GM18873 (cell line): ENCODE results near the gene TOE1.

Source experiments
- ATAC-seq: cut with Tn5 transposase; IDR thresholded peaks from one replicate; pipeline ENCODE4 v1.9.1; 2021; ENCODE audit warnings: mild to moderate bottlenecking, moderate library complexity, moderate number of reproducible peaks; ENCODE audit not compliant: unreplicated experiment, low FRiP score

TOE1 gene

DNA sequence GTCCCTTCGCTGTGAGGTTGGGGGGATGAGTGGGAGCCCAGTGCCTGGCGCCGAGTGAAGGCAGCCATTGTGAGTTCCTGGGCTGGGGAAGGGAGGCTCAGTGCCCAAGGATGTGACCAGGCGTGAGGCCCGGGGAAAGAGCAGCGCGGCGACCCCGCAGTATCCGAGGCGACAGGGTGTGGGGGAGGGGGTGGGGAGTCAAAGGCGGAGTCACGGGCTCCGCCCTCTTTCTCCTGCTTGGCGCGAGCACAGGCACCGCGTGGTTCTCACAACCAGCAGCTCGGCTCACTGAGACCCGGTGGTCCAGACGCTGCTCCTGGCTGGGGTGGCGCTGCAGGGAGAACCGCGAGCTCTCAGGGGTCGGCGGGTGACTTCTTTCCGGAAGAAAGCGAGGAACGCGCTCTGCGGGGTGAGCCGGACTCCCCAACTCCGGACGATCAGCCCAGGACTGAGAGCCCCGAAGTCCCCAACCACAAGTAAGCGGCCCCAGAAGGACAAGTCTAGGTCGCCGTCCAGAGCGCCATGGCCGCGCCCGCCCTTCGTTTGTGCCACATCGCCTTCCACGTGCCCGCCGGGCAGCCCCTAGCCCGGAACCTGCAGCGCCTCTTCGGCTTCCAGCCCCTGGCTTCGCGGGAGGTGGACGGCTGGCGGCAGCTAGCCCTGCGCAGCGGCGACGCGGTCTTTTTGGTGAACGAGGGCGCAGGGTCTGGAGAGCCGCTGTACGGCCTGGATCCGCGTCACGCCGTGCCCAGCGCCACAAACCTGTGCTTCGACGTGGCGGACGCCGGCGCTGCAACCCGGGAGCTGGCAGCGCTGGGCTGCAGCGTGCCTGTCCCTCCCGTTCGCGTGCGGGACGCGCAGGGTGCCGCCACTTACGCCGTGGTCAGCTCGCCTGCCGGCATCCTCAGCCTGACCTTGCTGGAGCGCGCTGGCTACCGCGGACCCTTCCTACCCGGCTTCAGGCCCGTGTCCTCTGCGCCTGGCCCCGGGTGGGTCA lies 13.0 kb upstream of the TOE1 start, which contains the start of gene HPDL:
Gene HPDL, plus strand, starts transcription at position 269 of the 997 bp plus-strand sequence. Its CDS starts 254 bp downstream, at position 523.
- no peak for ATAC-seq

DNA sequence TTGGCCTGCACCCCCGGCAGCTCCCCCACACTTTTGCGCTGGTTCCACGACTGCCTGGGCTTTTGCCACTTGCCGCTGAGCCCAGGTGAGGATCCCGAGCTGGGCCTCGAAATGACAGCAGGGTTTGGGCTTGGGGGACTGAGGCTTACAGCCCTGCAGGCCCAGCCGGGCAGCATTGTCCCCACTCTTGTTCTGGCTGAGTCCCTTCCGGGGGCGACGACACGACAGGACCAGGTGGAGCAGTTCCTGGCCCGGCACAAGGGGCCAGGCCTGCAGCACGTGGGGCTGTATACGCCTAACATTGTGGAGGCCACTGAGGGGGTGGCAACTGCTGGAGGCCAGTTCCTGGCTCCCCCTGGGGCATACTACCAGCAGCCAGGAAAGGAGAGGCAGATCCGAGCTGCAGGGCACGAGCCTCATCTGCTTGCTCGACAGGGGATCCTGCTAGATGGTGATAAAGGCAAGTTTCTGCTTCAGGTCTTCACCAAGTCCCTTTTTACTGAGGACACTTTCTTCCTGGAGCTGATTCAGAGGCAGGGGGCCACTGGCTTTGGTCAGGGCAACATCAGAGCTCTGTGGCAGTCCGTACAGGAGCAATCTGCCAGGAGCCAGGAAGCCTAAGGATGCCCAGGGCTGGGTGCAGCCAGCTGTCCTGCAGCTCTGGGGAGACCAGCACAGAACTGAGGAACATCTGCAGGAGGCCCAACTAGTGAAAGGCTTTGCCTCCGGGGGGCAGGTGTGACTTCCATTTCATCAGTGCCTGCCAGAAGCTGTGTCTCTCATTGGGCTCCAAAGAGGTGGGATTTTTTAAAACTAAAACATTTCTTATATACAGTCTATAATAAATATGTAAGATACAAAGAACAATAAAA lies 12.1 kb upstream of the TOE1 start:
- no peak for ATAC-seq

DNA sequence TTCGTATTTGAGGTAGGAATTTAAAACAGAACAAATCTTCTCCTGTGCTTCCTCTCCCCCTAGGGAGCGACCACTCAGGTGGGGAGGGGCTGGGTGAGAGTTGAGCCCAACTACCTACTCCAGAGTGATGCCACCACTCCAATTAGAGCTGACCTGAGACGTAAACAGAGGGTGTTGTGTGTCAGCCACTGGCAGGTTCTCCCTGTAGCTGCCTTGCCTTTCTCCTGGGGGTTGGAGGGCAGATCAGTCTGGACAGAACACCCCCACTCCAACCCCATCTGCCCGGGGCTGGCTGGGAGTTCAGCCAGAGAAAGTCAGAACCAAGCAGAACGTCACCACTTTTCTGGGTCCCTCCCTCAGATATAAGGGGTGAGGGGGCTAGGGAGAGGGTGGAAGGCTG lies 11.3 kb upstream of the TOE1 start:
- ATAC-seq = no peak

DNA sequence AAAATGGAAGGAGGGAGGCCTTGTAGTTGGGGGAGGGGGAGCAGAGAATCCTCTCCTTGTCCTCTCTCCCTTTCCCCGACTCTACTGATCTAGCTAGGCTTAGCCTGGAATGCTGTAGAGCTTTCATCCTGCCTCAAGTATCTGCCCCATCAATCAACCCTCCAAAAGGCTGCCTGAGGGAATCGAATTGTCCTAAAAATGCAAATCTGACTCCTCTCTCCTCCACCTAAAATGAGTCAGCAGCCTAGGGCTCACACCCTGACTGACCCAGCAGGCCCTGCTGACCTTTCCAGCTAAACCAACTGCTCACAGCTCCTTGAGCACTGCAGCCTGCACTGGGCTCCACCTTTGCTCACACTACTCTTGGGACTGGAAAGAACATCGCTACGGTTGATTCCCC lies 10.5 kb upstream of the TOE1 start:
- no peak for ATAC-seq

DNA sequence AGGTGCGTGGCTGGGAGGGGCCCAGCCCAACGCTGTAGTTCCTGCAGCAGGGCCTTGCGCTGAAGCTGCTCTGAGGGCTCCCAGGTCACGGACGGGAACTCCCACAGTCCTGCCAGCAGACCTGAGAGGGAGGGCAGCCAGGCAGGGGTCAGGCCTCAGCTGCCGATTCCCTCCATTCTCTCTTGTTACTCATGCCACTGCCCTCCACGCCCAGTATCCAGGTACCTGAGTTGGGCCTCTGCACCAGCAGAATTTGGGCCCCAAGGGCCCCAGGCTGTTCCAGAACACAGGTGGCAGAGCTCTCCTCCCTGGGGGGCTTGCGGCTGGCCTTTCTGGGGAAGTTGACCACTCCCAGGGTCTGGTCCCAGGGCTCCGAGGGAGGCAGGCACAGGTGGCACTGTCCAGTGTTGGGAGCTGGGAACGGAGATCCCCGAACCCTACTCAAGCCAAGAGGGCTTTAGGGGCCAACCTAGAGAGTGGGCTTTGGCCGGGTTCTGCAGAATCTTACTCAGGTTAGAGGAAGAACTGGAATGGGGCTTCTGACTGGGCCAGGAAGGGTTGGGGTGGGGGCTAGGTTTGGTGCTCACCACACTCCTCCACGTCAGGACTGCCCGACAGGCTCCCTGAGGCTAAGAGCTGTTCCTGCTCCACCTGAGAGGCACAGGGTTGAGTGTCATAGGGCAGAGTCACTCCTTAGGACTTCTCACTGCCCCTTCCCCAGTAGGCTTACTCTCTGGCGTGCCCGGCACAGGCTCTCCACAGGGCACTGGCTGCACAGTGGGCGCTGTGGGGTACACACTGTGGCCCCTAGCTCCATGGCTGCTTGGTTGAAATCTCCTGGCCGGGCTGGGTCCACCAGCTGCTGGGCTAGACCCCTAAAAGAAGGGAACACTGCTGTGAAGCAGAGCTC lies 8.3 kb upstream of the TOE1 start:
- ATAC-seq = no peak

DNA sequence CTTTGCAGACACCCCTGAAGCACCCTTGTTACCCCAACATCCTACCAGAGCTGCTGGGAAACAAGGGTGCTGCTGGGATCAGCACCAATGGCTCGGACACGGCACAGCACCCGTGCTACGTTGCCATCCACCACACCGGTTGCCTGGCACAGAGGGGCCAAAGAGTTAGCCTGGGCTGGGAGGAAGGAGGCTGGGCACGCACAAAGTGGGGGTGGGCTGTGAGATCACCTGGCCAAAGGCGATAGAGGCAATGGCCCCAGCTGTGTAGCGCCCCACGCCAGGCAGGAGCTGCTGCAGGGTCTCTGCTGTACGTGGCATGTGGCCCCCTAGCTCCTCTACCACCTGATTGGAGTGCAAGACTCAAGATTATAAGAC lies 7.6 kb upstream of the TOE1 start:
- ATAC-seq = no peak

DNA sequence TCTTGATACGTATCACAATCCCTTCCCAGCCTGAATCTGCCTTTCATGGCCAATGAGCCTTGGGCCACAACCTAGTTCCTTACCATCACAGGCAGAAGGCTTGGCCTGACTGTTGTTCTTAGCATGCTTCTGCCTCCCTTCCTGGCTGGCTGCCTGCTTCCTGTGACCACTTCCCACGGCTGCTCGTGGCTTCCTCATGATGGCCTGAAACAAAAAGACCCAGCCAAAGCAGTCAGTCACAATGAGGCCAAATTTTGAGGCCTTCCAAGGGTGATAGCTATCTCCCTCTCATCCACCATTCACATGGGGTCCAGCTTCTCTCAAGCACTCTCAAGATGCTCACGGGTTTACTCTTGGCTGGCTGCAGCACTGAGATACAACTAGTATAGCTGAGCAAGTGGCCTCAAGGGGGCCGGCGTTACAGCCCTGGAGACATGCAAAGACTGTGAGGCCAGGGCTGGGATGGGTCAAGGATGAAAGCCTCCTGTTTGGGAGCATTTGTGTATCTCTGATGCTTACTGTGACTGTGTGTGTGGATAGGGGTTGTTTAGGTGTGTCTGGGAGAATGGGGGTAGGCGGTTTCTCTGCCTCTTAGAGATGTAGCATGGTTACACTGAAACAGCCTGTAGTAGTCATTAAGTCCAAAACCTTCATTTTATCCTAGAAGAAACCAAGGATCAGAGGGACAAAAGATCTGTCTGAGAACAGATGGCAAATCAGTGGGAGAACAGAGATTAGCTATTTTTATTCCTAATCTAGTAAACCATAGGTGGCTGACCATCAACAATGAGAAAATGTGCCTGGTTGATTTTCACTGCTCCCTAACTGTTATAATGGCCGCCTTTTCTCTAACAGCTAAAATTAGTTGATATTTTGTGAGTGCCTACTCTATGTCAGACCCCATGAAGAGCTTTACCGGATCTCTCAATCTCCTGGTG lies 5.4 kb upstream of the TOE1 start:
- no peak for ATAC-seq

DNA sequence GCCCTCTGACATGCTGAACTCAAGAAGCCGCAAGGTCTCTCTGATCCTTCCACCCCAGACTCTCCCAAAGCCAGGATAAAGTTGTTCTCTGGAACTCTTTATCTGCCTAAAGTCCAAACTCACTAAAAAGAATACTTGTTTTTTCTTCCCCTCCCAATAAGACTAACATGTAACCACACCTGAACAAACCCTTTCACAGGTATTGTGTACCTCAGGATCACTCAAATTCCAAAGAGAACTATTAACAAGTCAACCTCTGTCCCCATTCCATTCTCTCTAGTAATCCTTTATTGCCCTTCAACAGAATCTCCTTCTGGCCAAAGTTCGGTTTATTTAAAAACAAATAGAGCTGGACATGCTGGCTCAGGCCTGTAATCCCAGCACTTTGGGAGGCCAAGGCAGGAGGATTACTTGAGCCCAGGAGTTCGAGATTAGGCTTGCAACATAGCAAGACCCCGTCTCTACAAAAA lies 4.1 kb upstream of the TOE1 start:
- no peak for ATAC-seq

DNA sequence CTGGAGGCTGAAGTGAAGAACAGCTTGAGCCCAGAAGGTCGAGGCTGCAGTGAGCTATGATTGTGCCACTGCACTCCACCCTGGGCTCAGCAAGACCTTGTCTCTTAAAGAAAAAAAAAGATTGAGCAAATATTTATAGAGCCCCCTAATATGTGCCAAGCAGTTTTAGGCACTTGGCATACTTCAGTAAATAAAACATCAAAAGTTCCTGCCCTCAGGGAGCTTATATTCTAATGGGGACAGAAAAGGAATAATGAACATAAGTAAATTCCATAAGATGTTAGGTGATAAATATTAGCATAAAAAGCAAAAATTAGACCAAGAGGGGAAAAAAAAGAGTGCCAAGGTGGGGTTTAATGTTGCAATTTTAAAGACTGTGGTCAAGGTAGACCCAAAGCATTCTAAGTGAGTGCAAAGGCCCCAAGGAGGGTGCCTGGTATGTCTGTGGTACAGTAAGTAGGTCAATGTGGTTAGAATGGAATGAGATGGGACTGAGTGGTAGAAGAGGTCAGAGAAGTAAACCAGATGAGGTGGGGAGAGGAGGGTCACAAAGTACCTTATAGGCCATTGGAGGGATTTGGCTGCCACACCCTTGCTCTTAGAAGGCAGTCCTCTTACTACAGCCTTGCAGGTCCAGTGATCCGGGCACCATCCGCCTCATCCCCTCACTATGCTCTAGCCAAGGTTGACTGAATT lies 2.2 kb upstream of the TOE1 start:
- ATAC-seq = no peak

DNA sequence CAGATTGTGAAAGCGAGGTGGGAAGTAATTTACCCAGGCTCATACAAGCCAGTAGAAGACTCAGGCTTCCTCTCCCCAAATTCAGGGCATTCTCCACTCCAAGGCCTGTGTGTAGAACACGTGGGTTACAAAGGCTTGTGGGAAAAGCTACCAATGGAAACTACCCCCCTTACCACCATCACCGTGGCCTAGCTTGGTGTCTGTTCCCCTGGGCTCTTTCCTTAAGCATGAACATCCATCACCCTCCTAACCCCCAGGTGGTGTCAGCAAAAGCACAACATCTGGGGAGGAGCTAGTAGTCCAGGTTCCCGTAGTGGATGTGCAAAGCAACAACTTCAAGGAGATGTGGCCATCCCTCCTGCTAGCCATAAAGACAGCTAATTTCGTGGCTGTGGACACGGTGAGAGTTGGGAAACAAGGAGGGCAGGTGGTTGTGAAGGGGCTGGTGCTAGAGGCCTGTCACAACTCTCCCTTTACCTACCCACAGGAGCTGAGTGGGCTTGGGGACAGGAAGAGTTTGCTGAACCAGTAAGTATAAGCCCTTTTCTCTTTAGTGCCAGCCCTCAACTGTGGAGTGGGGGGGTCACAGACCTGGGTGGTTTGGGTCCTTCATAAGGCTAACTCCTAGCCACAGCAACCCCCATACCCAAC lies 971 bp downstream of the TOE1 start:
- no peak for ATAC-seq

DNA sequence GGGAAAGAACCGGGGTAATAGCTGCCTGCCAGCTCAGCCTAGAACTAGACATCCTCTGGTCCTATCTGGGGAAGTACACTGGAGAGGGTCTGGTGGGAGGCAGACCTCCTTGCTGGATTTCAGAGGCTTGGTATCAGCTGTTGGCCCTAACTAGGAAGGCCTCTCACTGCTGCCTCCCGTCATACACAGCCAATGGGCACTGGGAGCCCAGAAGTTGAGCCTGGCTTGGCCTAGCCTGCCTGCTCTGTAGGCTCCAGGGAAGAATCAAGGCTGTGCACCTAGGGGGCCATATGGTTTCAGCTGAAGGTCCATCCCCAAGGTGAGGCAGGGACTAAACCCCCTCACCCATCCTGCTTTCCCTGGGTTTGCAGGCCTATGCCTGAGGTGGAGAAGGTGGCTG lies 4.5 kb downstream of the TOE1 start:
- no peak for ATAC-seq

DNA sequence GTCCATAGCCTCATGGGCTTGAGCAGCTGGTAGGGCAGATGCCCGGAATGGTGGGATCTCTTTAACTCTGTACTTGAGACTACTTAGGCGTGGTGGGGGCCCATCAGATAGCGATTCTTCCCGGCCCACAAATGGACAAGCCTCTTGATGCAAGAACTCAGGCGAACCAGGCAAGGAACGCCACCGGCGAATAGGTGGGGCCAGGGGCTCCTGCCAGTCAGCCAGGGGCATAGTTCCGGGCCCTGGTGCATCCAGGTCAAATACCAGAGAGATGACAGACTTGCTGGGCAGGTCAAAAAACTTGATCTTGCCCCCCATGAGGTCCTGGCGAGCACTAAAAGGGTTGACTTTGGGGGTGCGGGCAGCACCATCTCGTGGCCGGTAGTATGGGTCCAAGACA lies 5.0 kb downstream of the TOE1 start:
- ATAC-seq = no peak

DNA sequence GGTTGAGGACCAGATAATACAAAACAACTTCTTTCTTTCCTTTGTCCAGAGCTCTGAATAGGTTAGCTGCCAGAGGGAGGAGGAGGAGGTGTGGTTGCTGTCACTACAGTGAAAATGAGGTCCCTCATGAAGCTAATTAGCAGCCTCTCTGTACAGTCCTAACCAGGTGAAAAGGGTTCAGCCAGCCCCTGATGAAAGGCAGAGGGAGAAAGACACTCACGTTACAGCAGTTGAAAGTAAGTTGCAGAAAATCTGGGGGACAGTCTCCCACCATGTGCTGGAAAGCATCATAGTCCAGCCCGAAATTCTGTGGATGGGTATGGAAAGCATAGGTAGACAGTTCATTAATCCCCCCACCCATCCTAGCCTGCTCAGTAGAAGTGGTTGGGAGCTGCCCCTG lies 6.5 kb downstream of the TOE1 start:
- ATAC-seq = no peak

DNA sequence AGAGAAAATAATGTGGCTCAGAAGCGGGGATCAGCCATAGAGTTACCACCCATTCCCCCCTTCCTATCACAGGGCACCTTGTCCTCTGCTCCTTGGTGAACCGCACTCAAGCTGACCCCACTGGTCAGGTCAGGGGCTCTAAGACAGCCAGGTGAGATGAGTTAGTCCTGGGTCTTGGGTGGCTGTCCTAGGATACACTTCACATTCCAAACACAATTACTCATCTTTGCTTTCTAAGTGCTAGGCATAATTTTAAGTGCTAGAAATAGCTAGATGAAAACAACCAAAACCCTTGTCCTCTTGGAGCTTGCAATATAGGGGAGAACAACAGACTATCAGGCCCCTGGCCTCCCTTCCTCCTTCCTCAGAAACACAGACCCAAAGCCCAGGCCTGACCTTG lies 8.1 kb downstream of the TOE1 start:
- no peak for ATAC-seq

DNA sequence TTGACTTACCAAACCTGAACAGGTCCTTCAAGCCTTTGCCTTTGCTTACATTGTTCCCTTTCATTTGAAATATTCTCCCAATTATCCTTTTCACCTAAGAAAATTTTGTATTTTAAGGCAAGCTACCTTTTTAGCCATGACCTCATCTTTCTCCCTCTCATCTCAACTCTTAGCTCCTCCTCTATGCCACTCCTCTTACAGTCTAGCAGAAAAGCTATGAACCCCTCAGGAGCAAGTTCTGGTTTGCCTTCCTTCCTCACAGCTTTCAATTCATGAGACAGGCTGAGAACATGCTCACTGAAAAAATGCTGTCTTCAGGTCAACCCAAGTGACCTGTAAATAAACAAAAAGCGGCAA lies 8.6 kb downstream of the TOE1 start:
- no peak for ATAC-seq

DNA sequence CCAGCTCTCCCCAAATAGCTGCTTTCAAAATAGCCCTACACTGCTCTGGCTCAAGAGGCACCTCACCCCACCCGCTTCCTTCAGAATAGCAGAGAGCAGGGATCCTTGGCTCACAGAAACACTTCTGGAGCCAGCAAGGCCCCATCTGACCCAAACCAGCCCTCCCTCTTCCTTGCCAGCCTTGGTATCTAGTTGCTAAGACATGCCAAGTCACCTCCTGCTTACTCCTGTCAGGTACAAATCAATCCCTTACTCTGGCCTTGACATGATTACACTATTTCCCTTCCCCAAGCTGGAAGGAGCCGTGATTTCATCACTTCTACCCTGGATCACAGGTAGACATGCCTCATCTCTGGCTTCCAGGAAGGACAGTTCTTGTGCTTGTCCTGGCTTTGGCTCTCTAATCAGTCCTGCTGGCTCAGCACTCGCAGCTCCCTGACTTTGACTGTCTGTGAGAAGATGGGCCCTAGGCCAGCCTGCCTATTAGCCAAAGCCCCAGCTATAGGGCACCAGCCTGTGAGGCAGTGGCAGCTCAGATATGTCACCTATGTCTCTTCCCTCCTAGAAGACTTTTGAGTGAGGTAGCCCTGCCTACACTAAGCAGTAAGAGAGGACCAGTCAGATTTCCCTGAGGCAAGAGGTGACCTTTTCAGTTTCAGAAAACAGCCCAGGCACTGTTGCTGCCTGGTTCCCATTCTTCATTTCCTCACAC lies 9.2 kb downstream of the TOE1 start:
- ATAC-seq = no peak

DNA sequence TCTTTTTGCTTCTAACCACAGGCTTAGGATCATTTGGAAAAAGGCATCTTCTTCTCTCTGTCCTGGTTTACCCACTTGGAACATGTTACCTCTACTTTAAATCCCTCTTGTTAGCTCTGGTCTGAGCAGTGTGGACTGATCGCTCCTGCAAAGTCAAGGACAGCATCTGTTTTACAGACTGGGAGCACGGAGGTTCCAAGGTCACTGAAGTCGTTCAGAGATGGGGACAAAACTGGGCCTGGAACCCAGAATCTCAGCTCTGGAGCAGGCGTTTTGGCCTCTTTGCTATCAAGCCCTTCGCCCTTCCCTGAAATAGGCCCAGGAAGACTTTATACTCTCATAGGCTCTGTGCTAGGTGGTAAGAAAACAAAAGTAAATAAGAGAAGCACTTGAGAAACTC lies 11.5 kb downstream of the TOE1 start:
- no peak for ATAC-seq

DNA sequence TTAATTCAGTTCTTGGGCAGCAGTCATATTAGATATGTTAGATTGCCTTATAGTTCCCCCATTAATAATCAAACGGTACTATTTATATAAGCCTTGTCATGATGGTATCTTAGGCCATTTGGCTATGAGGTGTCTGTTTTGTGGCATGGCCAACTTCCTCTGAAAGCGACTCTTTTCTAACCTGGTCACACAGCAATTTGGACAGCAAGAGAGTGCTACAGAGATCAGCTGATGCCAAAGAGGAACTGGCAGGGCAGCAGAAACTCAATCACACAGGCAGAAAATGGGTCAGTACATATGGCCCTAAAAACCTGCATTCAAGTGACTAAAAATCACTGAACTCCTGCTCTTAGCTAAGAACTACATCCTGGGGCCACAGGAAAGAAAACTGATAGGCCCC lies 13.7 kb downstream of the TOE1 start:
- no peak for ATAC-seq
